CD8-positive, alpha-beta memory T cell (primary cell): ENCODE data around the gene PFKP. TPM values are rescaled to one million over a fixed set of nuclear protein-coding genes. Genes with fewer than 3 reads are reported as not detected.
A peak's percentile ranks its signal among the peaks of the same experiment; 100 is the strongest.

Experiments
- CTCF ChIA-PET: fragments of 350-600 bp; sonication (Branson Sonifier 250); formaldehyde crosslinking; loops from one replicate; lab custom pipeline; 2021; ENCODE audit warnings: antibody characterized with exemption; lab: Charles Lee
- POLR2A ChIA-PET: fragments of 350-600 bp; sonication (Branson Sonifier 250); formaldehyde crosslinking; loops from one replicate; lab custom pipeline; 2021; ENCODE audit warnings: antibody characterized with exemption; lab: Charles Lee
- DNase-seq, 5 donors: peaks; one replicate each; pipeline versions ENCODE4 v3.0.0 to v3.0.0-alpha.2; 2020 to 2022; ENCODE audit warnings: mixed read lengths in 1 of 5
- H3K27ac ChIP-seq: one replicate; pipeline ENCODE4 v1.7.0; 2013; ENCODE audit warnings: low read depth, mild to moderate bottlenecking, low read length, moderate library complexity
- H3K27me3 ChIP-seq: 2 replicates; pipeline ENCODE4 v1.7.0; 2013; ENCODE audit warnings: low read length, mild to moderate bottlenecking; ENCODE audit not compliant: insufficient read depth, poor library complexity, severe bottlenecking
- H3K36me3 ChIP-seq: 2 replicates; pipeline ENCODE4 v1.7.0; 2013; ENCODE audit warnings: mild to moderate bottlenecking, low read length, moderate library complexity; ENCODE audit not compliant: insufficient read depth
- H3K4me1 ChIP-seq: 2 replicates; pipeline ENCODE4 v1.7.0; 2013; ENCODE audit warnings: mild to moderate bottlenecking, low read length, moderate library complexity; ENCODE audit not compliant: insufficient read depth
- H3K4me3 ChIP-seq: 2 replicates; pipeline ENCODE4 v1.7.0; 2013; ENCODE audit warnings: mild to moderate bottlenecking, low read length
- H3K9me3 ChIP-seq: 2 replicates; pipeline ENCODE4 v1.7.0; 2013; ENCODE audit warnings: mild to moderate bottlenecking, low read length
- H3K27ac Mint-ChIP-seq, 8 donors: one replicate each; pipeline ENCODE4 v1.8.0; 2020 to 2021; ENCODE audit warnings: mixed read lengths in 8 of 8, mild to moderate bottlenecking in 6 of 8, inconsistent platforms in 3 of 8, moderate library complexity in 3 of 8
- H3K27me3 Mint-ChIP-seq, 2 donors: one replicate each; pipeline ENCODE4 v1.8.0; 2020 to 2021; ENCODE audit warnings: mixed read lengths in 2 of 2, mild to moderate bottlenecking in 1 of 2, moderate library complexity in 1 of 2
- H3K36me3 Mint-ChIP-seq, 3 donors: one replicate each; pipeline ENCODE4 v1.8.0; 2020 to 2021; ENCODE audit warnings: mixed read lengths in 3 of 3, inconsistent platforms in 1 of 3, mild to moderate bottlenecking in 1 of 3
- H3K4me1 Mint-ChIP-seq, 3 donors: one replicate each; pipeline ENCODE4 v1.8.0; 2020 to 2021; ENCODE audit warnings: mixed read lengths in 3 of 3, inconsistent platforms in 1 of 3, mild to moderate bottlenecking in 1 of 3
- H3K4me3 Mint-ChIP-seq, 7 donors: one replicate each; pipeline ENCODE4 v1.8.0; 2020 to 2021; ENCODE audit warnings: mixed read lengths in 7 of 7, mild to moderate bottlenecking in 6 of 7, moderate library complexity in 4 of 7, inconsistent platforms in 2 of 7
- H3K9me3 Mint-ChIP-seq, 5 donors: one replicate each; pipeline ENCODE4 v1.8.0; 2020 to 2022; ENCODE audit warnings: mixed read lengths in 5 of 5, mild to moderate bottlenecking in 3 of 5, moderate library complexity in 2 of 5, inconsistent platforms in 1 of 5
- polyA plus RNA-seq: library from polyadenylated mRNA; unstranded; fragments of 300-500 nt; fragmentation: Illumina TruSeq; gene quantifications from one replicate; pipeline ENCODE4 v1.2.3, GENCODE V29; 2021
- total RNA-seq, 2 experiments: library from RNA; stranded (reverse); gene quantifications; one replicate each; pipeline ENCODE4 v1.2.3, GENCODE V29; 2021

The PFKP gene
- total RNA-seq = 100 to 1,000 TPM; 180 to 187 TPM
- polyA plus RNA-seq = 61.6 TPM

GRCh38 chr10:3067118-3067858 lies at the start of gene PFKP:
PFKP (plus strand) TSS chr10:3067548; CDS start chr10:3067596, 48 bp downstream.
- CTCF ChIA-PET = no interaction called here
- Histone ChIP-seq H3K4me1 (peaks cover 16% of the 10 kb centered on the region), H3K36me3 (no peaks in the 10 kb centered on the region), H3K9me3 (no peaks in the 10 kb centered on the region), H3K27ac (peak within 1 kb of the TSS; percentile 74), H3K27me3 (no peaks in the 10 kb centered on the region), H3K4me3 (peak within 1 kb of the TSS; percentile 88)
- Mint-ChIP-seq H3K4me1 (peaks cover 23 to 34% (median 27%) of the 10 kb centered on the region in 3 donors), H3K36me3 (peaks cover 0 to 15% (median 4%) of the 10 kb centered on the region in 3 donors), H3K27ac (peak within 1 kb of the TSS; percentile 21 to 90 (median 78)), H3K4me3 (peak within 1 kb of the TSS; percentile 89 to 99 (median 92)), H3K27me3 (no peaks in the 10 kb centered on the region), H3K9me3 (no peaks in the 10 kb centered on the region)
- DNase-seq = peak; percentile 38 to 72 (median 49)
- POLR2A ChIA-PET = interaction anchor here (0.5 to 2.2 kb wide), 3 partner anchors 22 to 28 kb away, joined by 5 to 7 read pairs (median 5); no protein-coding TSS in a partner anchor

DNA sequence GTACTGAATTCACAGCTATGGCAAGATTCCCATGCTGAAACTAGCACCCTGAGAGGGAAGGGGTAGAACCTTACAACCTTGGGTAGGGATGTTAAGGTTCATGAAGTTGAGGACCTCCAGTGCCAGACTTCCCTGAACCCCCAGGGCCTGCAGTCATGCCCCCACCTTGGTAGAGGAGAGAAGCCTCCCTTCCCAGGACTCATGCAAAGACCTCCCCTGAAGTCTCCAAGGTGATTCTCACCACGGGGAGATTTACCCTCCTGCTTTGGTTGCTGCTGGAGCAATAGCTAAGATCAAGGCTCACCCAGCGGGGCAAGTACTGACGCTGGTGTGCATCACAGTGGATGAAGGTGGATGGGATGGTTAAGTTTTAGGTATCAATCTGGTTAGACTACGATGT lies 49.1 kb upstream of the PFKP start:
- Histone ChIP-seq H3K27me3 (no peaks in the 10 kb centered on the region), H3K9me3 (no peaks in the 10 kb centered on the region), H3K27ac (no peak overlapping the region), H3K4me1 (no peaks in the 10 kb centered on the region), H3K4me3 (no peak overlapping the region), H3K36me3 (no peaks in the 10 kb centered on the region)
- H3K27ac Mint-ChIP-seq = no peak overlapping the region
- H3K9me3 Mint-ChIP-seq = peaks cover 0 to 3% (median 2%) of the 10 kb centered on the region in 5 donors
- H3K27me3 Mint-ChIP-seq = peaks cover 1 to 33% of the 10 kb centered on the region in 2 donors
- DNase-seq = no peak
- H3K4me3 Mint-ChIP-seq = no peak overlapping the region
- ChIA-PET POLR2A (no interaction called here), CTCF (no interaction called here)
- no peaks in the 10 kb centered on the region for H3K4me1 Mint-ChIP-seq
- H3K36me3 Mint-ChIP-seq = peaks cover 0 to 3% (median 0%) of the 10 kb centered on the region in 3 donors

DNA sequence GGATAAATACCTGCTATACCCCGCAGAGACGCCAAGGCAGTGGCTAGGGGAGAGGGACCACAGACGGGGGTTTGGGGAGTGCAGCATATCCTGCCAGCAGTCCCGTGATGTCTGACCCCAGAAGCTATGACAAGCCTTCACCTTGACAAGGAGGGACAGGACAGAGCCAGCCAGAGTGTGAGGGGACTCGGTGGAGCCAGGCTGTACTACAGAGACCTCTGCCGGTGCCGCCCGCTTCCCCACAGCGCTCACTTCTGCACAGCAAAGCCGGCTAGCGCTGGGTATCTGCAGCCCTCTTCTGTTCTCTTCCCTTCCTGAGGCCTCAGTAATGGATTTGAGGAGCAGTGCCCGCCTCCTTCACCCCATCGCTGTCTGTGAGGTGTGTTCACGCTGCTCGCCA lies 47.0 kb upstream of the PFKP start:
- no peak overlapping the region for H3K27ac ChIP-seq
- POLR2A ChIA-PET = no interaction called here

GRCh38 chr10:3020881-3021280 lies 46.5 kb upstream of the PFKP start:
- no peak for DNase-seq
- H3K4me1 Mint-ChIP-seq = no peaks in the 10 kb centered on the region
- H3K36me3 Mint-ChIP-seq = peaks cover 0 to 3% (median 0%) of the 10 kb centered on the region in 3 donors
- no peak overlapping the region for H3K4me3 Mint-ChIP-seq
- no peak overlapping the region for H3K4me3 ChIP-seq
- H3K27me3 Mint-ChIP-seq = peaks cover 3 to 41% of the 10 kb centered on the region in 2 donors
- H3K9me3 Mint-ChIP-seq = peaks cover 0 to 3% (median 2%) of the 10 kb centered on the region in 5 donors
- H3K27ac Mint-ChIP-seq = no peak overlapping the region
- no peaks in the 10 kb centered on the region for H3K27me3 ChIP-seq
- POLR2A ChIA-PET = no interaction called here
- no peaks in the 10 kb centered on the region for H3K4me1 ChIP-seq
- no peaks in the 10 kb centered on the region for H3K9me3 ChIP-seq
- no peak overlapping the region for H3K27ac ChIP-seq
- CTCF ChIA-PET = no interaction called here
- no peaks in the 10 kb centered on the region for H3K36me3 ChIP-seq

More for the DNA sequence above, 47.0 kb upstream of the PFKP start:
- peaks cover 1 to 36% of the 10 kb centered on the region in 2 donors for H3K27me3 Mint-ChIP-seq
- H3K27ac Mint-ChIP-seq = no peak overlapping the region
- Histone ChIP-seq H3K4me3 (no peak overlapping the region), H3K36me3 (no peaks in the 10 kb centered on the region), H3K4me1 (no peaks in the 10 kb centered on the region), H3K9me3 (no peaks in the 10 kb centered on the region), H3K27me3 (no peaks in the 10 kb centered on the region)
- CTCF ChIA-PET = no interaction called here
- H3K9me3 Mint-ChIP-seq = peaks cover 0 to 3% (median 2%) of the 10 kb centered on the region in 5 donors
- H3K4me1 Mint-ChIP-seq = no peaks in the 10 kb centered on the region
- no peak overlapping the region for H3K4me3 Mint-ChIP-seq
- H3K36me3 Mint-ChIP-seq = peaks cover 0 to 3% (median 0%) of the 10 kb centered on the region in 3 donors
- no peak for DNase-seq

DNA sequence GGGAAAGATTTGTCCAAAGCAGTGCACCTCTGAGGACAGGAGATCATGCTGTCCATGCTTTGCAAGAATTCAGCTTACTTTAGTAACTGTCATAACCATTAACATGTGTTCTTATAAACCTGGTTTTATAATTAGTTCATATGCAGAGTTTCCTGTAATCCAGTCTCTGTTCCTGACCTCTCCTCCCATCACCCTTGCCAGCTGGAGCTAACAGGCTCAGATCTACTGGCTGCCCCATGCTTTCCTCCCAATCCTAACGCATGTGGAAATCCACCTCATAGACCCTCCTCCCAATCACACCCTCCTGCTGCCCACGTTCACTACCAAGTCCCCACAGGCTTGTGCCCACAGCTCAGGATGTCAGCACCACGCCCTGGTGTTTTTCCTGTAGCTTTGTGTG lies 45.3 kb upstream of the PFKP start:
- Mint-ChIP-seq H3K4me1 (no peaks in the 10 kb centered on the region), H3K27me3 (peaks cover 6 to 48% of the 10 kb centered on the region in 2 donors), H3K9me3 (peaks cover 0 to 5% (median 2%) of the 10 kb centered on the region in 5 donors), H3K27ac (no peak overlapping the region), H3K4me3 (no peak overlapping the region), H3K36me3 (peaks cover 0 to 3% (median 0%) of the 10 kb centered on the region in 3 donors)
- Histone ChIP-seq H3K9me3 (no peaks in the 10 kb centered on the region), H3K27ac (no peak overlapping the region), H3K4me3 (no peak overlapping the region), H3K36me3 (no peaks in the 10 kb centered on the region), H3K27me3 (no peaks in the 10 kb centered on the region), H3K4me1 (no peaks in the 10 kb centered on the region)
- CTCF ChIA-PET = no interaction called here
- DNase-seq = no peak
- POLR2A ChIA-PET = no interaction called here

- Mint-ChIP-seq H3K27me3 (peaks cover 5 to 57% of the 10 kb centered on the region in 2 donors), H3K36me3 (peaks cover 0 to 3% (median 0%) of the 10 kb centered on the region in 3 donors), H3K27ac (no peak overlapping the region), H3K9me3 (peaks cover 0 to 5% (median 2%) of the 10 kb centered on the region in 5 donors), H3K4me1 (no peaks in the 10 kb centered on the region), H3K4me3 (no peak overlapping the region)
- Histone ChIP-seq H3K27me3 (no peaks in the 10 kb centered on the region), H3K4me3 (no peak overlapping the region), H3K27ac (no peak overlapping the region), H3K4me1 (no peaks in the 10 kb centered on the region), H3K9me3 (no peaks in the 10 kb centered on the region), H3K36me3 (no peaks in the 10 kb centered on the region)
- DNase-seq = no peak
- CTCF ChIA-PET = no interaction called here
- POLR2A ChIA-PET = no interaction called here
These were observed 43.5 kb upstream of the PFKP start for GRCh38 chr10:3023892-3024291.

DNA sequence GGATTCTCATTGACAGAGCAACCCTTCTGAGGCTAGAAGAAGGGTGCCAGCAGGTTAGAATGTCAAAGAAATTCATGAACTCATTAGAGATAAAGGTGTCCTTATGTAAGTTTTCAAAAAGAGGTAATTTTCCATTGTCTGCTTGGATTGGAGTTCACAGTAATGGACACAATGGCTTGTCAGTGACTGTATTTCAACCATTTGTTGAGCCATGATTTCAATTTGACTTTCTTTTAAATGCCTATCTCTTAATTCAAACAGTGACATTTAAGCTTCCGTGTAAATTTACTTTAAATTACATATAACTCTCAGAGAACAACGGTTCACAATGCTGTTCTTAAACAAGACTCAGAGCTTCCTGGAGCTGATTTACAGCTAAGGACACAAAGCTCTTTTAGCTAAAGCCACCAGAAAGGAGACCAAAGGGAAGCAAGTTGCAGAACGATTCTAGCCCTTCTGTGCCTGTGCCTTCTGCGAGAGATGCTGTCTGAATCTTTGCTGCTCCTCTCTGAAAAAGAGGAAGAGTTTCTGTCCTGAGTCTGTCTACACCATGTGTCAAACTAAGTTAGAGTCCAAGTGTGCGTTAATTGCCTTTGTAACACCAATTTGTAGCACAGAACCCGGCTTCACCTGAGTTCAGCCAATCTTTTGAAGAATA lies 42.2 kb upstream of the PFKP start:
- peaks cover 0 to 6% (median 2%) of the 10 kb centered on the region in 5 donors for H3K9me3 Mint-ChIP-seq
- H3K9me3 ChIP-seq = no peaks in the 10 kb centered on the region
- H3K27ac Mint-ChIP-seq = no peak overlapping the region

DNA sequence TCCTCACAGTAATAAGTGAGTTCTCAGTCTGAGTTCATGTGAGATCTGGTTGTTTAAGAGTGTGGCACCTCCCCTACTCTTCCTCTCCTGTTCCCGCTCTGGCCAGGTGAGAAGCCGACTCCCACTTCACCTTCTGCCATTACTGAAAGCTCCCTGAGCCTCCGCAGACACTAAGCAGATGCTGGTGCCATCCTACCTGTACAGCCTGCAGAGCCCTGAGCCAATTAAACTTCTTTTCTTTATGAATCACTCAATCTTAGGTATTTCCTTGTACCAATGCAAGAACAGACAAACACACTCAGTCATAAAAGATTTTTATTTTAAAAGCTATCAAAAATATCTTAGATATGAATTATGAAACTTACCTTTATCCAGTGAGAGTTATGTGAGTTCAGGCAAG lies 39.5 kb upstream of the PFKP start:
- Mint-ChIP-seq H3K9me3 (peaks cover 0 to 3% (median 0%) of the 10 kb centered on the region in 5 donors), H3K27me3 (peaks cover 5 to 66% of the 10 kb centered on the region in 2 donors), H3K36me3 (no peaks in the 10 kb centered on the region), H3K4me3 (no peak overlapping the region), H3K27ac (no peak overlapping the region), H3K4me1 (no peaks in the 10 kb centered on the region)
- H3K9me3 ChIP-seq = no peaks in the 10 kb centered on the region
- no peaks in the 10 kb centered on the region for H3K4me1 ChIP-seq
- ChIA-PET CTCF (no interaction called here), POLR2A (no interaction called here)
- H3K4me3 ChIP-seq = no peak overlapping the region
- DNase-seq = no peak
- no peaks in the 10 kb centered on the region for H3K27me3 ChIP-seq
- H3K36me3 ChIP-seq = no peaks in the 10 kb centered on the region
- no peak overlapping the region for H3K27ac ChIP-seq

More for the DNA sequence above, 42.2 kb upstream of the PFKP start:
- H3K36me3 Mint-ChIP-seq = peaks cover 0 to 3% (median 0%) of the 10 kb centered on the region in 3 donors
- Histone ChIP-seq H3K4me1 (no peaks in the 10 kb centered on the region), H3K27me3 (no peaks in the 10 kb centered on the region), H3K4me3 (no peak overlapping the region), H3K27ac (no peak overlapping the region), H3K36me3 (no peaks in the 10 kb centered on the region)
- H3K4me1 Mint-ChIP-seq = no peaks in the 10 kb centered on the region
- CTCF ChIA-PET = no interaction called here
- POLR2A ChIA-PET = no interaction called here
- H3K27me3 Mint-ChIP-seq = peaks cover 5 to 68% of the 10 kb centered on the region in 2 donors
- no peak for DNase-seq
- H3K4me3 Mint-ChIP-seq = no peak overlapping the region
